GM12878 (cell line): Measurements from ENCODE around the gene MACROD2. TPM values are rescaled to one million over a fixed set of nuclear protein-coding genes. Genes with fewer than 3 reads are reported as not detected.

Source experiments
- ATAC-seq: fragments of 200-7000 bp; cut with Tn5 transposase; 3 replicates; pipeline ENCODE4 v1.9.1; 2020; ENCODE audit warnings: mild to moderate bottlenecking, moderate library complexity
- BruUV-seq: library from RNA; stranded (reverse); fragments of 400-500 nt; replicated peaks from 2 replicates; lab custom pipeline; 2021; lab: Mats Ljungman, UMichigan
- CTCF ChIA-PET: fragments of 300-600 bp; sonication (Branson Sonifier 250); formaldehyde crosslinking; extraction: SDS; loops from one replicate; lab custom pipeline; 2021; ENCODE audit warnings: inconsistent platforms; lab: Yijun Ruan, JAX
- POLR2A ChIA-PET: fragments of 350-600 bp; formaldehyde crosslinking; extraction: SDS; loops from one replicate; lab custom pipeline; 2021; ENCODE audit warnings: inconsistent platforms; lab: Charles Lee
- RAD21 ChIA-PET: fragments of 300-600 bp; sonication (Branson Sonifier 250); formaldehyde crosslinking; loops from one replicate; lab custom pipeline; 2023; ENCODE audit warnings: antibody characterized with exemption; ENCODE audit not compliant: unreplicated experiment; lab: Charles Lee
- SMC1A ChIA-PET: fragments of 300-600 bp; sonication (Branson Sonifier 250); formaldehyde crosslinking; loops from one replicate; lab custom pipeline; 2023; ENCODE audit not compliant: unreplicated experiment, uncharacterized antibody; lab: Charles Lee
- DNase-seq: peaks from one replicate; pipeline ENCODE4 v3.0.0-alpha.2; 2011; ENCODE audit warnings: low read depth, low spot score
- FAIRE-seq: peaks from 3 replicates; lab custom pipeline; 2011; peaks lifted over from hg19 to GRCh38; lab: Jason Lieb, UNC
- H2AFZ ChIP-seq: 2 replicates; pipeline ENCODE4 v1.6.0; 2011; ENCODE audit warnings: low read depth, low read length, control low read depth; ENCODE audit not compliant: control insufficient read depth
- H3K27ac ChIP-seq: 2 replicates; pipeline ENCODE4 v1.5.1; 2011; ENCODE audit warnings: control low read depth; ENCODE audit not compliant: control insufficient read depth, insufficient read depth
- H3K27me3 ChIP-seq, 2 experiments: replicated peaks in 1 of 2; 2 replicates each; pipeline versions ENCODE4 v1.6.0 to v1.6.1; 2011; ENCODE audit warnings: low read length in 1 of 2; ENCODE audit not compliant: control insufficient read depth in 2 of 2, insufficient read depth in 2 of 2
- H3K36me3 ChIP-seq, 2 experiments: 2 replicates each; pipeline ENCODE4 v1.5.1; 2011; ENCODE audit warnings: low read length in 1 of 2; ENCODE audit not compliant: control insufficient read depth in 2 of 2, insufficient read depth in 2 of 2
- H3K4me1 ChIP-seq: 2 replicates; pipeline ENCODE4 v1.6.1; 2011; ENCODE audit warnings: mild to moderate bottlenecking, low read length, moderate library complexity, mixed read lengths; ENCODE audit not compliant: control insufficient read depth, insufficient read depth
- H3K4me2 ChIP-seq: 2 replicates; pipeline ENCODE4 v1.6.0; 2011; ENCODE audit warnings: control low read depth; ENCODE audit not compliant: control insufficient read depth, insufficient read depth
- H3K4me3 ChIP-seq: fragments of 200-600 bp; sonication (generic); 2 replicates; pipeline ENCODE4 v1.5.1; 2016
- H3K79me2 ChIP-seq: 2 replicates; pipeline ENCODE4 v1.6.0; 2011; ENCODE audit warnings: low read length; ENCODE audit not compliant: control insufficient read depth, insufficient read depth
- H3K9ac ChIP-seq: 2 replicates; pipeline ENCODE4 v1.8.0; 2011; ENCODE audit warnings: low read length, control low read depth, mixed read lengths; ENCODE audit not compliant: control insufficient read depth, insufficient read depth
- H3K9me3 ChIP-seq: replicated peaks from 3 replicates; pipeline ENCODE4 v1.5.1; 2011; ENCODE audit warnings: mild to moderate bottlenecking, low read length; ENCODE audit not compliant: control insufficient read depth, insufficient read depth
- H4K20me1 ChIP-seq: 2 replicates; pipeline ENCODE4 v1.6.0; 2011; ENCODE audit not compliant: control insufficient read depth, insufficient read depth
- ATF3 ChIP-seq: IDR thresholded peaks from 2 replicates; pipeline ENCODE4 v1.6.1; 2011; ENCODE audit warnings: low read depth, mild to moderate bottlenecking, low read length, moderate library complexity, borderline replicate concordance; ENCODE audit errors: extremely low read depth
- IKZF1 ChIP-seq: fragments of 450-650 bp; conservative IDR thresholded peaks from 2 replicates; pipeline ENCODE4 v1.6.1; 2017; ENCODE audit warnings: antibody characterized with exemption, mild to moderate bottlenecking
- IKZF2 ChIP-seq, 2 experiments: fragments of 450-650 bp; IDR thresholded peaks; 2 replicates each; pipeline ENCODE4 v1.6.1; 2017; ENCODE audit warnings: mild to moderate bottlenecking in 2 of 2, moderate library complexity in 2 of 2
- MTA3 ChIP-seq: IDR thresholded peaks from 2 replicates; pipeline ENCODE4 v1.6.1; 2012; ENCODE audit warnings: low read length, inconsistent platforms, borderline replicate concordance
- NFIC ChIP-seq: IDR thresholded peaks from 2 replicates; pipeline ENCODE4 v1.6.1; 2012; ENCODE audit warnings: low read depth, mild to moderate bottlenecking, inconsistent platforms, low read length, moderate library complexity
- NRF1 ChIP-seq: conservative IDR thresholded peaks from 2 replicates; pipeline ENCODE4 v1.6.1; 2011; ENCODE audit warnings: mild to moderate bottlenecking, low read depth, low read length, improper control_type of control experiment
- PRDM15 ChIP-seq: fragments of 450-650 bp; formaldehyde crosslinking; IDR thresholded peaks from 2 replicates; pipeline ENCODE4 v1.4.0; 2020; ENCODE audit warnings: mild to moderate bottlenecking, moderate library complexity
- RB1 ChIP-seq: fragments of 450-650 bp; formaldehyde crosslinking; IDR thresholded peaks from 2 replicates; pipeline ENCODE4 v1.6.1; 2017; ENCODE audit warnings: mild to moderate bottlenecking, borderline replicate concordance
- RBBP5 ChIP-seq: fragments of 200-600 bp; sonication (generic); conservative IDR thresholded peaks from 2 replicates; pipeline ENCODE4 v1.6.1; 2016
- SMAD1 ChIP-seq: fragments of 450-650 bp; IDR thresholded peaks from 2 replicates; pipeline ENCODE4 v1.6.1; 2018; ENCODE audit warnings: mild to moderate bottlenecking, low read depth; ENCODE audit not compliant: partially characterized antibody
- TCF3 ChIP-seq: IDR thresholded peaks from 2 replicates; pipeline ENCODE4 v1.6.1; 2012; ENCODE audit warnings: low read depth, mild to moderate bottlenecking, low read length, borderline replicate concordance; ENCODE audit not compliant: insufficient read depth
- ZNF687 ChIP-seq: fragments of 450-650 bp; IDR thresholded peaks from 2 replicates; pipeline ENCODE4 v1.6.1; 2017; ENCODE audit warnings: mild to moderate bottlenecking, moderate library complexity
- WGBS: methylation state at CpG from one replicate; pipeline ENCODE4 v1.1.6; 2016; ENCODE audit warnings: low lambda C conversion rate; ENCODE audit not compliant: insufficient replicate concordance, insufficient coverage; ENCODE audit errors: missing lambda C conversion rate; 5-methylcytosine and 5-hydroxymethylcytosine counted together
- in situ Hi-C: fragments of 300-500 bp; cut with MboI; formaldehyde crosslinking; loops from 9 replicates; pipeline ENCODE4 v1.14.3; 2018; ENCODE audit warnings: mixed read lengths
- intact Hi-C: fragments of 100-400 bp; cut with micrococcal nuclease; formaldehyde crosslinking; loops from one replicate; pipeline ENCODE4 v1.14.2; 2022; ENCODE audit not compliant: unreplicated experiment
- polyA plus RNA-seq, 11 experiments: library from polyadenylated mRNA; depleted of rRNA in 4 of 11; unstranded in 6 of 11; stranded (reverse) in 5 of 11; fragments of >200 nt; fragmentation: Nextera tagmentation in 4 of 11; fragmentation: Illumina TruSeq in 1 of 11; extraction: Ambion mirVana in 4 of 11; extraction: Trizol in 1 of 11; gene quantifications; 1 replicate in 1 of 11; 2 replicates in 10 of 11; pipeline versions ENCODE4 v1.2.1 to v1.2.3, GENCODE V29; 2011 to 2016; ENCODE audit warnings: inconsistent platforms in 2 of 11, missing spikeins in 2 of 11, low read depth in 1 of 11
- total RNA-seq, 4 experiments: library from RNA; depleted of rRNA in 3 of 4; stranded (reverse); fragments of >200 nt in 3 of 4; fragmentation: Illumina TruSeq in 1 of 4; extraction: Trizol in 1 of 4; gene quantifications; 2 replicates each; pipeline versions ENCODE4 v1.2.1 to v1.2.3, GENCODE V29; 2013 to 2021

MACROD2 gene
- total and polyA plus RNA-seq, 10 of the 15 experiments (the other 5 are each of a cell fraction or from before 2014, with no cell fraction given) = 1.1 to 21.5 (median 2.2) TPM

- TF ChIP-seq ZNF687 (no peak), RB1 (no peak), SMAD1 (no peak), IKZF2 (IDR thresholded peaks at IDR 0.05) (no peak)
- TF ChIP-seq, all 136 proteins: peak for 0
These were observed 1214.2 kb downstream of the MACROD2 start (continued) for GRCh38 chr20:15209537-15209936.

GRCh38 chr20:15214051-15214450 is 1218.7 kb downstream of the MACROD2 start:
- 24% methylated on average over 1 of the region's 1 CpG for WGBS
- no peak overlapping the region for H2AFZ ChIP-seq
- H3K27me3 ChIP-seq = no peaks in the 10 kb centered on the region
- H3K36me3 ChIP-seq = no peaks in the 10 kb centered on the region
- ATAC-seq (no peak), DNase-seq (no peak), FAIRE-seq (no peak)
- SMC1A ChIA-PET = no interaction called here
- no peak overlapping the region for H3K27ac ChIP-seq
- CTCF ChIA-PET = no interaction called here
- in situ Hi-C loops (no loop called here), intact Hi-C loops (no loop called here)
- BruUV-seq = no TSS peak
- H3K9ac ChIP-seq = no peak overlapping the region
- H3K4me2 ChIP-seq = no peak overlapping the region
- RAD21 ChIA-PET = no interaction called here
- POLR2A ChIA-PET = no interaction called here
- no peaks in the 10 kb centered on the region for H3K4me1 ChIP-seq
- no peaks in the 10 kb centered on the region for H3K79me2 ChIP-seq
- no peaks in the 10 kb centered on the region for H3K9me3 ChIP-seq
- no peak overlapping the region for H3K4me3 ChIP-seq
- H4K20me1 ChIP-seq = no peaks in the 10 kb centered on the region
- TF ChIP-seq ATF3 = no peak
- TF ChIP-seq PRDM15 (CRISPR knock-in tag) = no peak
- no peak for TF ChIP-seq NRF1
- TF ChIP-seq NFIC = no peak
- no peak for TF ChIP-seq TCF3
- no peak for TF ChIP-seq RBBP5
- TF ChIP-seq MTA3 = no peak
- TF ChIP-seq IKZF1 = no peak
- TF ChIP-seq IKZF2 (IDR thresholded peaks at IDR 0.05) = no peak
